Retinal pigment epithelial cell (primary cell): ENCODE measurements around the gene PCDHB9.
"Not testable (repeated sequence)": the region's sequence is repeated elsewhere in the genome, so short reads cannot be mapped to it uniquely, and the experiment has no call there.

Source experiments
- DNase-seq: peaks from one replicate; pipeline ENCODE4 v3.0.0-alpha.2; 2010; ENCODE audit warnings: low read depth
- H3K4me3 ChIP-seq: 2 replicates; pipeline ENCODE4 v1.5.1; 2011; ENCODE audit warnings: mild to moderate bottlenecking, low read length, control low read depth, moderate library complexity
- CTCF ChIP-seq: conservative IDR thresholded peaks from 2 replicates; pipeline ENCODE4 v1.5.1; 2011; ENCODE audit warnings: low read depth, low read length, control low read depth, inconsistent platforms

Gene PCDHB9

GRCh38 chr5:141223112-141223783 is 36.3 kb downstream of the PCDHB9 start, which contains the start of gene PCDHB14:
PCDHB14 (plus strand) TSS chr5:141223343; CDS start chr5:141223506, 163 bp downstream.
- H3K4me3 ChIP-seq, result peak within 1 kb of the TSS; percentile 1
- no peak for TF ChIP-seq CTCF
- no peak for DNase-seq

- not testable (repeated sequence) for H3K4me3 ChIP-seq, DNase-seq
Observed at GRCh38 chr5:141224844-141225243, 37.9 kb downstream of the PCDHB9 start.

GRCh38 chr5:141225421-141225820 is 38.5 kb downstream of the PCDHB9 start:
- not testable (repeated sequence) for H3K4me3 ChIP-seq, DNase-seq

- no peak for DNase-seq
Observed at GRCh38 chr5:141234109-141234667, 47.2 kb downstream of the PCDHB9 start.

GRCh38 chr5:141235922-141236321 is 49.0 kb downstream of the PCDHB9 start:
- not testable (repeated sequence) for H3K4me3 ChIP-seq, DNase-seq

More at GRCh38 chr5:141234109-141234667, 47.2 kb downstream of the PCDHB9 start:
- no peak overlapping the region for H3K4me3 ChIP-seq
- no peak for TF ChIP-seq CTCF

GRCh38 chr5:141236516-141237313 is 49.8 kb downstream of the PCDHB9 start:
- TF ChIP-seq CTCF, result no peak
- DNase-seq, result no peak
- no peak overlapping the region for H3K4me3 ChIP-seq
